NCI-H226 (cell line): ENCODE data around the gene METTL27.
"Not testable (repeated sequence)": the region's sequence is repeated elsewhere in the genome, so short reads cannot be mapped to it uniquely, and the experiment has no call there.

ENCODE experiments used
- DNase-seq: peaks from one replicate; pipeline ENCODE4 v3.0.0-alpha.2; 2015

METTL27 gene, protein sequence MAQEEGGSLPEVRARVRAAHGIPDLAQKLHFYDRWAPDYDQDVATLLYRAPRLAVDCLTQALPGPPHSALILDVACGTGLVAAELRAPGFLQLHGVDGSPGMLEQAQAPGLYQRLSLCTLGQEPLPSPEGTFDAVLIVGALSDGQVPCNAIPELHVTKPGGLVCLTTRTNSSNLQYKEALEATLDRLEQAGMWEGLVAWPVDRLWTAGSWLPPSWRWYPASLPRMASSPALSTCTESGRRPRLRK

GRCh38 chr7:73842067-73842976 lies at the start of gene METTL27:
TSS of gene METTL27 (minus strand) at chr7:73842516. CDS start at chr7:73842140, 376 bp downstream.
- peak; percentile 90 for DNase-seq

DNA sequence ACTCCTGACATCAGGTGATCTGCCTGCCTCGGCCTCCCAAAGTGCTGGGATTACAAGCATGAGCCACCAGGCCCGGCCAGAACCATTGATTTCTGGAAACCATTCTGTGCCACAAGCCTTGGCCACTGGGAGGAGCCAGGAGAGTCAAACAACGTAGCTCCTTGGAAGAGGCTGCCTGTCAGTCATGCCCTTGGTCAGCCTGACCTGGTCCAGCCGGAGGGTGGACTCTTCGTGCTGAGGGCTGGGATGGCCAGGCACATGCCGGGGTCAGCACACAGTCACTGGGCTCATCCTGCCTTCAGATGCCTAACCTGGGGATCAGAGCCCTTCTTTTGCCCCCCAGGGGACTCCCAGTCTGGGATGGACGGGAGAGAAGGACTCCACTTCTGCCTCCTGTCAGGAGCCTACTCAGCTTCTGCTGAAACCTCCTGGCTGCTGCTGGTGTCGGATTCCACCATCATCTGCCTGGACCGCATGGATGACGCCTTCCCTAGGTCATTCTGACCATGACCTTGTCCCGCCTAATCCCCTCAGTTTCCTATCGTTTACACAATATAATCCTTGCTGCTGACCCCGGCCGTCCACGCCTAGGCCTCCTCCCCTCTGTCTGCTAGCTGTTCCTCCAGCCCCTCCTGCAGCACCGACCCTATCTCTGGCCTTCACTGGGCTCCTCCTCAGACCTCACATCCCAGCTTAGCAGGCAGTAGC lies 49.0 kb upstream of the METTL27 start:
- DNase-seq, result no peak

DNA sequence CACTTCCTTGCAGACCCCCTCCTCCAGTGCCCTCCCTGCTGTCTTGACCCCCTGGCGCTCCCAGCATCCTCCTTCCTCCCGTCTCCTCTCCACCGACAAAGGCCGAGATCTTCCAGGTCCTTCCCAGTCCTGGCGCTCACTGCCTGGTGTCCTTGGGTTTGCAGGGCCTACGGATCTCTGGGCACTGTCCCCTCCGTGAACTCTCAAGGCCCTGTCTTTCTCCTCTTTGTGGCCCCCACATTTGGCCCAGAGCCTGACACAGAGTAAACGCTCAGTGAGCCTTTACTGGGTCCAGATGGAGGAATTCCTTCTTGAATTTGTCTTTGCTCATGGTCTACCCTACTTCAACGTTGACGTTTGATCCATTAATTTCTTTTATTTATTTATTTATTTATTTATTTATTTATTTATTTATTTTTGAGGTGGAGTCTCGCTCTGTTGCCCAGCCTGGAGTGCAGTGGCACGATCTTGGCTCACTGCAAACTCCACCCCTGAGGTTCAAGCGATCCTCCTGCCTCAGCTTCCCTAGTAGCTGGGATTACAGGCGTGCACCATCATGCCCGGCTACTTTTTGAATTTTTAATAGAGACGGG lies 48.3 kb upstream of the METTL27 start:
- no peak for DNase-seq

GRCh38 chr7:73888959-73889358 lies 46.6 kb upstream of the METTL27 start:
- DNase-seq, result no peak

DNA sequence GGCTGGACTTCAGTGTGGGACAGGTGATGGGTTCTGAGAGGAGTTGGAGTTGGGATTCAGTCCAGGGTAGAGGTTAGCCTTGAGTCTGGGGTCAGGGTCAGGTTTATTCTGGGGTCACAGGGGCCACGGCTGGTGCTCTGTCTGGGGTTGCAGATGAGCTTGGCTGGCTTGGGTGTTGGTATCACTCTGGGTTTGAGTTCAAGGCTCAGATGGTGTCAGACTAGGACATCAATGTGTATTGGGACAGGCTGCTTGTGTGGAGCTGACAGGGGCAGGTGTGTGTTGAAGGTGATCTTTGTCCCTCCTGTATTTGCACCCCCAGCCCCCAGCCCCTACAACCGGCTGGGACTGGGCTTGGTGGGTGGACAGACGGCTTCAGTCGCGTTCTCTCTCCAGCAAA lies 45.4 kb upstream of the METTL27 start:
- DNase-seq, result no peak

GRCh38 chr7:73885975-73886798 lies 43.9 kb upstream of the METTL27 start:
- DNase-seq, result peak; percentile 75

GRCh38 chr7:73885433-73885974 lies 43.2 kb upstream of the METTL27 start:
- DNase-seq, result no peak

- DNase-seq, result not testable (repeated sequence)
Measured at GRCh38 chr7:73884867-73885422, 42.6 kb upstream of the METTL27 start.

DNA sequence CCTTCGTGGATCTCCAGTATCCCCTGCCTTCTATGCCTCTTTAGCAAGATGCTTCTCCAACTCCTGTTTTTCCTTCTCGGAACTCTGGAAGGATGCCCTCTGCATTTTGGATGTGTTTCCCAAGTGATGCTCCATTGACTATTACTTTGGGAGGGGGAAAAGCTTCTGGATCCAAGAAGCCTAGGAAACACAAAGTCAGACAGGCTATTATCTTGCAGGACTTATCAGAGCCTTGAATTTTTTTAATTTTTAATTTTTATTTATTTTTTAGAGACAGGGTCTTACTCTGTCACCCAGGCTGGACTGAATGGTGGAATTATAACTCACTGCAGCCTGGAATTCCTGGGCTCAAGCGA lies 39.7 kb upstream of the METTL27 start:
- DNase-seq, result no peak

DNA sequence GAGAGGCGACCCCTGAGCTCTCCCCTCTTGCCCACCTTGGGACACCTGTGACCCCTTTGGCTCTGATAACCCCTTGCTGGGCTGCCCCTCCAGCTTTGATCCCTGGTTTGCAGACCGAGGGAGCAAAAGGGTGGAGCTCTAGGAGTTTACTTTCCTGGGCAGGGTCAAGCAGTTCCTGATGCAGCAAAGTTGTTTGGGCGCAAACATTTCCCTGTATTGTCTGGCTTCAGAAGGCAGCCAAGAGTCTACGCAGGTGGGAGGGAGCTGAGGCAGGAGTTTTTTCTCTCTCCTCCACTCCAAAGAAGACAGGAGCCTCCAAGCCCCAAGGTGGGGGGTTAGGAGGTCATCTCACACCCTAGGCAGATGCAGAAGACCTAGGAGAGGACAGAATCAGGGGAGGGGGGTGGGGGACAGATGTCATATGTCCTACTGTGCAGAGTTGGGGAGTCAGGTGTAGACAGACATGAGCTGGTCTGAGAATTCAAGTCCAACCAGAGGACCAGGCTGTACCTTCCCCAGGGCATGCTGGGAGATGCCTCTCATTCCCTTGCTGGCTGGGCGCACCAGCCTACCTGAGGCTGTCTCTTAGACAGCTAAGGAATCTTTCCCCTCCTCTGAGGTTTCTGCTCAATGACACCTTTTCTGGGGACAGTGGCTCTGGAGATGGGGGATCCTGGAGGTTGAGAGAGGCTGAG lies 39.2 kb upstream of the METTL27 start:
- no peak for DNase-seq

DNA sequence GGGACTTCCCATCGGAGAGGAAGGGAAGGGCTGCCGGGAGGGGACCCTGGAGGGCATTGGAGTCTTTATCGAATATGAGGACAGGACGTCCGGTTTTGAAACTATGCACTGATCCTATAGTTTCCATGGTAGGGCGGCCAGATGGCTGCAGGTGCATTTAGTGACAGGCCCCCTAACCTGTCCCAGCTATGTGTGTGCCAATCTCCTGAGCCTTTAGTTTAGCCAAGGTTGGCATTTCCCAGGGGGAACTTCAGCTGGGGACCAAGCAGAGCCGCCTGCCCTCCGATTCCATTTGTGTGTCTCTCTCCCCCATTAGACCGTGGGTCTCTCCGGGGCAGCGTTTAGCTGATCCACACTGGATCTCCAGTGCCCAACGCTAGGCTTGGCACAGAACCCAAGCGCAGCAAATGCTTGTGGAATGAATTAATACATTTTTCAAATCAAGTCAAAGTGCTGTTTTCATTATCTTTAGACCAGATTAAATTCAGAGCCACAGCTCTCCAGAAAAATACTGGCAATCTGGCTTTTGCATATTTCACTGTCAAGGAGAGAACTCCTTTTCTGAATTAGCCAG lies 38.5 kb upstream of the METTL27 start:
- no peak for DNase-seq

- no peak for DNase-seq
Measured at GRCh38 chr7:73879977-73880681, 37.8 kb upstream of the METTL27 start.

- no peak for DNase-seq
Measured at GRCh38 chr7:73876973-73877372, 34.7 kb upstream of the METTL27 start.

DNA sequence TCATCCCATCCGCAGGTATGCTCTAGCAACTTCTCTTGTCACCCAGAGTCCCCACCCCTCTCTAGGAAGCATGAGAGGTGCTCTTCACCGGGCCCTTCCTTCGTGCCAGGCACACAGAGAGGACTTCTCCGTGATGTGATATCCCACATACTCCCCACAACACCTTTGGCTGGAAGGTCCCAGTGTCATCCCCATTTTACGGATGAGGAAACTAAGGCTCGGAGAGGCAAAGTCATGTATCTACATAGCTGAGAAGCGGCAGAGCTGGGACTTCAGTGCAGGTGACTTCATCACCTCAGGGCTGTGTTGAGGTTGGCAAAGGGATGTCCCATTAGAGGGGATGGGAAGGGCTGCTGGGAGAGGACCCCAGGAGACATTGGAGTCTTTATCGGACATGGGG lies 34.0 kb upstream of the METTL27 start:
- no peak for DNase-seq

DNA sequence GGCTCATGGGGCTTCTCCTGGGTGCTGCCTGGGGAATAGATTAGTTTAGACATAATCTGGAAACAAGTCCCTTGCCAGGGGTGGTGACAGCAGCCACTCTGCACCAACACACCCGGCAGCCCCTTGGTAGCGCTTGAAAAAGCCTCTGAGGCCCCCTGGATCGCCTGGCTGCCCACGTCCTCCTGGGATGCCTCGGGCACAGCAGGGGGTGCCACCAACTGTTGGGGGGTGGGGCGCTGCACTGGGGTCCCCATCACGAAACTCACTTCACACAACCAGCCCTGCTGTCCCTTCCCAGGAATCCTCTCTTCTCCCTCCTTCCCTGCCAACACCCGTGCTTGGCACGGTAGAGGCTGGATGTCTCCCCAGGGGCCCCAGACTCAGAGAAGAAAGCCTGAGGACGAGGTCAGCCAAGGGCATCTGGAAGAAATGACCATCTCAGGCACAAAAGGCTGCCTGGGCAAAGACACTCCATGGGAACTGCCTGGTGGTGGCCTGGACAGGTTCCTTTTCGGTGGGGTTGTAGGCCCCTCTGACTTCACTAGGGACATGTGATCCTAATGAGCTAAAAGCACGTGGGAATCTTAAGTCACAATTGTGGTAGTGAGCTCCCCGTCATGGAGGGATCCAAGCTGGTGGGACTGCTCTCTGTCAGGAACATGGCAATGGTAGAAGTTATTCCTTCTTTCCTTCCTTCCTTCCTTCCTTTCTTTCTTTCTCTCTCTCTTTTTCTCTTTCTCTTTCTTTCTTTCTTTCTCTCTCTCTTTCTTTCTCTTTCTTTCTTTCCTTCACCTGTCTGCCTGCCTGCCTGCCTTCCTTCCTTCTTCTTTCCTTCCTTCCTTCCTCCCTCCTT lies 30.0 kb upstream of the METTL27 start:
- DNase-seq, result no peak

GRCh38 chr7:73871163-73872011 lies 29.1 kb upstream of the METTL27 start:
- no peak for DNase-seq

DNA sequence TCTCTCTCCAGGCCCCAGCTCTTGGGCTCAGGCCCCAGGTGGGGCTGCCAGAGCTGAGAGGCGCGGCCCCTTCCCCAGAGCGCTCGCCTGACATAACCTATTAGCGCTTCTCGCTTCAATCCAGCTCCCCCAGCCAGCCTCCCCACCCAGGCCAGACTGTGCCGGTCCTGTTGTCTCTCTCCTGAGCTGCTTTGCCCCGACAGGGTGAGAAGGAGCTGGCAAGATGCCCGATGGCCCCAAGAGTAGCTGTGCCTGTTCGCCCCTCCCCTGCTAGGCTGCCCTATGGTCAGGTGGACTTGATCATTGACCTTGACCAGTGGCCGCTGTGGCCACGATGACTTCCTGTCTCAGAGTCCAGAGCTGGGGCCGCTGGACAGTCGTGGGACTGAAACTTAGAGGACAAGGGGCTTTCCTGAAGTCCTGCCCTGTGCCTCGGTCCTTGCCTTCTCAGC lies 27.8 kb upstream of the METTL27 start:
- DNase-seq, result no peak
